H9 (cell line): ENCODE data around the gene CC2D2B. TPM values are rescaled to one million over a fixed set of nuclear protein-coding genes. Genes with fewer than 3 reads are reported as not detected.

ENCODE experiments used
- DNase-seq: peaks from one replicate; pipeline ENCODE4 v3.0.0-alpha.2; 2017
- H2AFZ ChIP-seq: one replicate; pipeline ENCODE4 v1.6.1; 2013; ENCODE audit warnings: mild to moderate bottlenecking, low read length, control low read depth, moderate library complexity
- H2AK5ac ChIP-seq: 2 replicates; pipeline ENCODE4 v1.6.1; 2013; ENCODE audit warnings: low read length, control low read depth, mixed read lengths; ENCODE audit not compliant: insufficient read length
- H2BK120ac ChIP-seq: one replicate; pipeline ENCODE4 v1.6.1; 2013; ENCODE audit warnings: low read depth, mild to moderate bottlenecking, low read length, control low read depth, inconsistent platforms; ENCODE audit not compliant: poor library complexity, severe bottlenecking
- H2BK12ac ChIP-seq: 2 replicates; pipeline ENCODE4 v1.6.1; 2013; ENCODE audit warnings: low read length, control low read depth, mixed read lengths, low read depth; ENCODE audit not compliant: insufficient read length
- H2BK15ac ChIP-seq: 2 replicates; pipeline ENCODE4 v1.6.1; 2013; ENCODE audit warnings: low read depth, low read length, control low read depth
- H2BK20ac ChIP-seq: one replicate; pipeline ENCODE4 v1.6.1; 2013; ENCODE audit warnings: low read depth, mild to moderate bottlenecking, low read length, control low read depth, inconsistent platforms; ENCODE audit not compliant: poor library complexity, severe bottlenecking
- H2BK5ac ChIP-seq: 2 replicates; pipeline ENCODE4 v1.6.1; 2013; ENCODE audit warnings: low read length, control low read depth, mixed read lengths; ENCODE audit not compliant: insufficient read length
- H3K14ac ChIP-seq: 2 replicates; pipeline ENCODE4 v1.6.1; 2013; ENCODE audit warnings: low read length, control low read depth; ENCODE audit not compliant: insufficient read depth
- H3K18ac ChIP-seq: 2 replicates; pipeline ENCODE4 v1.6.1; 2013; ENCODE audit warnings: low read depth, mild to moderate bottlenecking, mixed read lengths, low read length, control low read depth; ENCODE audit not compliant: insufficient read length
- H3K23ac ChIP-seq: 2 replicates; pipeline ENCODE4 v1.6.1; 2013; ENCODE audit warnings: low read length, control low read depth, mixed read lengths, low read depth; ENCODE audit not compliant: insufficient read length
- H3K23me2 ChIP-seq: 2 replicates; pipeline ENCODE4 v1.6.1; 2013; ENCODE audit warnings: low read depth, mild to moderate bottlenecking, mixed read lengths, low read length, control low read depth; ENCODE audit not compliant: insufficient read length, poor library complexity, severe bottlenecking
- H3K27ac ChIP-seq: 2 replicates; pipeline ENCODE4 v1.5.1; 2013; ENCODE audit warnings: low read length, control low read depth, mixed read lengths, low read depth; ENCODE audit not compliant: insufficient read length
- H3K27me3 ChIP-seq: 2 replicates; pipeline ENCODE4 v1.6.1; 2013; ENCODE audit warnings: low read length, control low read depth, inconsistent platforms; ENCODE audit not compliant: insufficient read depth
- H3K4ac ChIP-seq: 2 replicates; pipeline ENCODE4 v1.6.1; 2013; ENCODE audit warnings: low read depth, mild to moderate bottlenecking, control low read depth, inconsistent platforms, low read length, moderate library complexity
- H3K4me1 ChIP-seq: 2 replicates; pipeline ENCODE4 v1.6.1; 2013; ENCODE audit warnings: low read length, control low read depth, inconsistent platforms; ENCODE audit not compliant: insufficient read depth
- H3K4me2 ChIP-seq: 2 replicates; pipeline ENCODE4 v1.6.1; 2013; ENCODE audit warnings: low read length, control low read depth, mixed read lengths; ENCODE audit not compliant: insufficient read length, insufficient read depth
- H3K56ac ChIP-seq: 2 replicates; pipeline ENCODE4 v1.6.1; 2013; ENCODE audit warnings: low read depth, mild to moderate bottlenecking, mixed read lengths, low read length, control low read depth; ENCODE audit not compliant: insufficient read length
- H3K79me1 ChIP-seq: 2 replicates; pipeline ENCODE4 v1.6.1; 2013; ENCODE audit warnings: low read depth, mild to moderate bottlenecking, moderate library complexity, low read length, control low read depth, inconsistent platforms; ENCODE audit not compliant: insufficient read depth, poor library complexity, severe bottlenecking
- H3K79me2 ChIP-seq: 2 replicates; pipeline ENCODE4 v1.6.1; 2013; ENCODE audit warnings: low read length, control low read depth, inconsistent platforms; ENCODE audit not compliant: insufficient read depth
- H3K9ac ChIP-seq: 2 replicates; pipeline ENCODE4 v1.6.1; 2013; ENCODE audit warnings: low read length, control low read depth, mixed read lengths; ENCODE audit not compliant: insufficient read length; ENCODE audit errors: extremely low read depth
- H3K9me3 ChIP-seq: one replicate; pipeline ENCODE4 v1.6.1; 2013; ENCODE audit warnings: low read depth, low read length, inconsistent platforms; ENCODE audit not compliant: control insufficient read depth
- H3T11ph ChIP-seq: one replicate; pipeline ENCODE4 v1.6.1; 2013; ENCODE audit warnings: mild to moderate bottlenecking, low read length, control low read depth, inconsistent platforms
- H4K20me1 ChIP-seq: one replicate; pipeline ENCODE4 v1.6.1; 2013; ENCODE audit not compliant: control insufficient read depth, insufficient read length, insufficient read depth
- H4K5ac ChIP-seq: 2 replicates; pipeline ENCODE4 v1.6.1; 2013; ENCODE audit warnings: low read depth, mild to moderate bottlenecking, mixed read lengths, low read length, control low read depth; ENCODE audit not compliant: insufficient read length
- H4K8ac ChIP-seq: replicated peaks from 2 replicates; pipeline ENCODE4 v1.6.1; 2013; ENCODE audit warnings: low read length, control low read depth, mixed read lengths, low read depth; ENCODE audit not compliant: insufficient read length
- H4K91ac ChIP-seq: 2 replicates; pipeline ENCODE4 v1.6.1; 2013; ENCODE audit warnings: low read depth, mild to moderate bottlenecking, moderate library complexity, mixed read lengths, low read length, control low read depth; ENCODE audit not compliant: insufficient read length
- H3K27ac Mint-ChIP-seq, 3 experiments: 2 replicates in 2 of 3; 3 replicates in 1 of 3; pipeline ENCODE4 v1.8.0; 2020 to 2021; ENCODE audit warnings: mixed read lengths in 3 of 3, mild to moderate bottlenecking in 1 of 3, moderate library complexity in 1 of 3
- H3K27me3 Mint-ChIP-seq: 2 replicates; pipeline ENCODE4 v1.8.0; 2021; ENCODE audit warnings: low read depth, mild to moderate bottlenecking, moderate library complexity, mixed read lengths
- H3K36me3 Mint-ChIP-seq, 3 experiments: 2 replicates in 2 of 3; 3 replicates in 1 of 3; pipeline ENCODE4 v1.8.0; 2020 to 2021; ENCODE audit warnings: low read depth in 3 of 3, mixed read lengths in 3 of 3; ENCODE audit not compliant: insufficient read depth in 1 of 3
- H3K4me1 Mint-ChIP-seq, 2 experiments: 2 replicates each; pipeline ENCODE4 v1.8.0; 2020; ENCODE audit warnings: mixed read lengths in 2 of 2
- H3K4me3 Mint-ChIP-seq, 2 experiments: 2 replicates in 1 of 2; 3 replicates in 1 of 2; pipeline ENCODE4 v1.8.0; 2020 to 2021; ENCODE audit warnings: mild to moderate bottlenecking in 2 of 2, mixed read lengths in 2 of 2, moderate library complexity in 1 of 2
- H3K9me3 Mint-ChIP-seq, 2 experiments: 2 replicates in 1 of 2; 3 replicates in 1 of 2; pipeline ENCODE4 v1.8.0; 2020; ENCODE audit warnings: mild to moderate bottlenecking in 2 of 2, mixed read lengths in 2 of 2, moderate library complexity in 1 of 2
- WGBS: extraction: QIAGEN DNeasy Blood & Tissue Kit; methylation state at CpG from one replicate; pipeline ENCODE4 v1.1.7; 2013; ENCODE audit warnings: missing lambda C conversion rate, low lambda C conversion rate, mixed read lengths; ENCODE audit not compliant: insufficient read length; ENCODE audit errors: extremely low coverage; 5-methylcytosine and 5-hydroxymethylcytosine counted together
- total RNA-seq: library from RNA; stranded (reverse); gene quantifications from 2 replicates; pipeline ENCODE4 v1.2.1, GENCODE V29; 2021
- TF ChIP-seq, protein P1 (sequence below): fragments of 200-600 bp; sonication (generic); conservative IDR thresholded peaks from 3 replicates; pipeline ENCODE4 v1.8.0; 2021; ENCODE audit warnings: antibody characterized with exemption, mild to moderate bottlenecking

Gene CC2D2B
- total RNA-seq, 1 experiment from 2014 or later = 0.72 TPM

- Histone ChIP-seq H3K27me3 (no peaks in the 10 kb centered on the region), H2BK15ac (no peak overlapping the region), H3K79me2 (no peaks in the 10 kb centered on the region), H2BK20ac (no peak overlapping the region), H3K23me2 (no peaks in the 10 kb centered on the region), H4K91ac (no peak overlapping the region), H3K27ac (no peak overlapping the region), H3T11ph (no peak overlapping the region), H3K18ac (no peak overlapping the region), H3K9me3 (no peaks in the 10 kb centered on the region), H2AFZ (no peak overlapping the region), H4K8ac (no peak overlapping the region), H3K4me1 (no peaks in the 10 kb centered on the region), H2BK120ac (no peak overlapping the region), H2BK5ac (no peak overlapping the region), H3K79me1 (no peaks in the 10 kb centered on the region), H3K23ac (no peak overlapping the region), H3K9ac (no peak overlapping the region), H2BK12ac (no peak overlapping the region), H3K56ac (no peak overlapping the region), H4K5ac (no peak overlapping the region), H4K20me1 (no peaks in the 10 kb centered on the region), H3K4ac (no peak overlapping the region), H3K14ac (no peak overlapping the region), H3K4me2 (no peak overlapping the region), H2AK5ac (no peak overlapping the region)
- TF ChIP-seq, protein P1, sequence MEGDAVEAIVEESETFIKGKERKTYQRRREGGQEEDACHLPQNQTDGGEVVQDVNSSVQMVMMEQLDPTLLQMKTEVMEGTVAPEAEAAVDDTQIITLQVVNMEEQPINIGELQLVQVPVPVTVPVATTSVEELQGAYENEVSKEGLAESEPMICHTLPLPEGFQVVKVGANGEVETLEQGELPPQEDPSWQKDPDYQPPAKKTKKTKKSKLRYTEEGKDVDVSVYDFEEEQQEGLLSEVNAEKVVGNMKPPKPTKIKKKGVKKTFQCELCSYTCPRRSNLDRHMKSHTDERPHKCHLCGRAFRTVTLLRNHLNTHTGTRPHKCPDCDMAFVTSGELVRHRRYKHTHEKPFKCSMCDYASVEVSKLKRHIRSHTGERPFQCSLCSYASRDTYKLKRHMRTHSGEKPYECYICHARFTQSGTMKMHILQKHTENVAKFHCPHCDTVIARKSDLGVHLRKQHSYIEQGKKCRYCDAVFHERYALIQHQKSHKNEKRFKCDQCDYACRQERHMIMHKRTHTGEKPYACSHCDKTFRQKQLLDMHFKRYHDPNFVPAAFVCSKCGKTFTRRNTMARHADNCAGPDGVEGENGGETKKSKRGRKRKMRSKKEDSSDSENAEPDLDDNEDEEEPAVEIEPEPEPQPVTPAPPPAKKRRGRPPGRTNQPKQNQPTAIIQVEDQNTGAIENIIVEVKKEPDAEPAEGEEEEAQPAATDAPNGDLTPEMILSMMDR = no peak
- H3K36me3 Mint-ChIP-seq = no peaks in the 10 kb centered on the region; a peak in 1 of 7 replicates
- no peak overlapping the region for H3K4me3 Mint-ChIP-seq
- no CpG with 5 or more reads among the region's 1 CpG for WGBS
- H3K9me3 Mint-ChIP-seq = no peaks in the 10 kb centered on the region; a peak in 1 of 5 replicates
- H3K4me1 Mint-ChIP-seq = peaks cover 15 to 21% of the 10 kb centered on the region in 2 experiments
- no peaks in the 10 kb centered on the region for H3K27me3 Mint-ChIP-seq
- H3K27ac Mint-ChIP-seq = no peak overlapping the region
- no peak for DNase-seq
Measured at GRCh38 chr10:96073722-96074121, 165.9 kb downstream of the CC2D2B start.
